ENCODE measurements around the gene ZFYVE28.
"Not testable (repeated sequence)": the region's sequence is repeated elsewhere in the genome, so short reads cannot be mapped to it uniquely, and the experiment has no call there.

ZFYVE28 gene

GRCh38 chr4:2446656-2447564 lies 28.5 kb upstream of the ZFYVE28 start:
- DNase-seq (ENCODE audit: low spot score), result no peak

- no peak for DNase-seq (ENCODE audit: low spot score)
Measured at GRCh38 chr4:2445571-2445970, 27.1 kb upstream of the ZFYVE28 start.

- no peak for DNase-seq (ENCODE audit: low spot score)
Measured at GRCh38 chr4:2445130-2445529, 26.7 kb upstream of the ZFYVE28 start.

- DNase-seq (ENCODE audit: low spot score), result no peak
Measured at GRCh38 chr4:2443956-2444740, 25.7 kb upstream of the ZFYVE28 start.

GRCh38 chr4:2443061-2443730 lies 24.8 kb upstream of the ZFYVE28 start:
- DNase-seq (ENCODE audit: low spot score), result no peak

- no peak for DNase-seq (ENCODE audit: low spot score)
Measured at GRCh38 chr4:2442175-2442993, 23.9 kb upstream of the ZFYVE28 start.

- peak; percentile 93 for DNase-seq (ENCODE audit: low spot score)
Measured at GRCh38 chr4:2441393-2442174, 23.1 kb upstream of the ZFYVE28 start.

GRCh38 chr4:2438822-2439718 lies 20.6 kb upstream of the ZFYVE28 start:
- DNase-seq (ENCODE audit: low spot score), result no peak

- no peak for DNase-seq (ENCODE audit: low spot score)
Measured at GRCh38 chr4:2437475-2438215, 19.2 kb upstream of the ZFYVE28 start.

GRCh38 chr4:2436761-2437474 lies 18.5 kb upstream of the ZFYVE28 start:
- DNase-seq (ENCODE audit: low spot score), result no peak

- no peak for DNase-seq (ENCODE audit: low spot score)
Measured at GRCh38 chr4:2436301-2436700, 17.9 kb upstream of the ZFYVE28 start.

GRCh38 chr4:2434420-2434819 lies 16.0 kb upstream of the ZFYVE28 start:
- DNase-seq (ENCODE audit: low spot score), result no peak

- DNase-seq (ENCODE audit: low spot score), result no peak
Measured at GRCh38 chr4:2433609-2434350, 15.3 kb upstream of the ZFYVE28 start.

GRCh38 chr4:2432991-2433530 lies 14.6 kb upstream of the ZFYVE28 start:
- DNase-seq (ENCODE audit: low spot score), result no peak

- no peak for DNase-seq (ENCODE audit: low spot score)
Measured at GRCh38 chr4:2432004-2432403, 13.6 kb upstream of the ZFYVE28 start.

GRCh38 chr4:2429945-2430757 lies 11.7 kb upstream of the ZFYVE28 start:
- not testable (repeated sequence) for DNase-seq (ENCODE audit: low spot score)

All from NAMALWA (cell line).